C4-2B (cell line): Measurements from ENCODE around the gene CGB2.

Experiments
- H3K27ac ChIP-seq: fragments of 450-650 bp; 2 replicates; pipeline ENCODE4 v1.5.1; 2017
- CTCF ChIP-seq: fragments of 450-650 bp; conservative IDR thresholded peaks from 2 replicates; pipeline ENCODE4 v1.5.1; 2017; ENCODE audit warnings: mild to moderate bottlenecking
- ZFX ChIP-seq: fragments of 450-650 bp; IDR thresholded peaks from 2 replicates; pipeline ENCODE4 v1.6.1; 2017

CGB2 gene

GRCh38 chr19:48989701-48990291 lies 41.9 kb upstream of the CGB2 start:
- no peak overlapping the region for H3K27ac ChIP-seq
- TF ChIP-seq CTCF: no peak
- no peak for TF ChIP-seq ZFX

DNA sequence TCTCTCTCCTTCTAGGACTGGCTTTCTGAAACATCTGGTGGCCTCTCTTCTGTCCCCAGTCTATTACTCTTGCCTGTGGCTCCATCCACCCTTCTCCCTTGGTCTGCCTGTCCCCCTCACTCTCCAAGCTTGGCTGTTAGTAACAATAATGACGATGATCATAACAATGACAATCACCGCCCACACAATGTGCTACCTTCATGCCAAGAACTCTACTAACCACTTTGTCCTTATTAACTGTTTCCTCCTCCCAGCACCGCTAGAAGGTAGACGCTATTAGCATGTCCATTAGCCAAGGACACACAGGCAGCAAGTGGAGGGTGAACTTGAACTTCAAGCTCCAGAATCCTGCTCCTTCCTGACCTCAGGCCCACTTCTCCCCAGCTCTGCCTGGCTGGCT lies 41.3 kb upstream of the CGB2 start:
- TF ChIP-seq ZFX (no peak), CTCF (no peak)
- H3K27ac ChIP-seq: no peak overlapping the region

- TF ChIP-seq CTCF (no peak), ZFX (no peak)
- peak overlapping the region; percentile 92; the same call in 1 of the 2 replicates for H3K27ac ChIP-seq
These were observed 40.6 kb upstream of the CGB2 start for GRCh38 chr19:48991011-48991609.

- H3K27ac ChIP-seq: peak overlapping the region; percentile 92
- no peak for TF ChIP-seq ZFX
- TF ChIP-seq CTCF: no peak
These were observed 39.7 kb upstream of the CGB2 start for GRCh38 chr19:48991873-48992580.

- TF ChIP-seq CTCF: no peak
- no peak for TF ChIP-seq ZFX
- H3K27ac ChIP-seq: peak overlapping the region; percentile 92
These were observed 39.0 kb upstream of the CGB2 start for GRCh38 chr19:48992581-48993174.

GRCh38 chr19:48993175-48994034 lies 38.3 kb upstream of the CGB2 start, which contains the start of the genes GYS1 and RUVBL2:
GYS1 (minus strand) TSS chr19:48993309; CDS start chr19:48993112, 197 bp downstream.
RUVBL2 (plus strand) TSS chr19:48993887; CDS start chr19:48993912, 25 bp downstream.
- peak within 1 kb of the TSS; percentile 92 for H3K27ac ChIP-seq
- TF ChIP-seq ZFX: peak; percentile 16; the same call in 1 of the 2 replicates
- peak; percentile 88 for TF ChIP-seq CTCF
